Activated CD8-positive, alpha-beta memory T cell treated with anti-CD3 and anti-CD28 coated beads for 4 hours (primary cell): ENCODE data around the gene BTNL3.
"Not testable (repeated sequence)": the region's sequence is repeated elsewhere in the genome, so short reads cannot be mapped to it uniquely, and the experiment has no call there.

ENCODE experiments used
- DNase-seq, 2 donors: peaks; one replicate each; pipeline ENCODE4 v3.0.0-alpha.2; 2020; ENCODE audit warnings: low read depth in 2 of 2

BTNL3 gene

DNA sequence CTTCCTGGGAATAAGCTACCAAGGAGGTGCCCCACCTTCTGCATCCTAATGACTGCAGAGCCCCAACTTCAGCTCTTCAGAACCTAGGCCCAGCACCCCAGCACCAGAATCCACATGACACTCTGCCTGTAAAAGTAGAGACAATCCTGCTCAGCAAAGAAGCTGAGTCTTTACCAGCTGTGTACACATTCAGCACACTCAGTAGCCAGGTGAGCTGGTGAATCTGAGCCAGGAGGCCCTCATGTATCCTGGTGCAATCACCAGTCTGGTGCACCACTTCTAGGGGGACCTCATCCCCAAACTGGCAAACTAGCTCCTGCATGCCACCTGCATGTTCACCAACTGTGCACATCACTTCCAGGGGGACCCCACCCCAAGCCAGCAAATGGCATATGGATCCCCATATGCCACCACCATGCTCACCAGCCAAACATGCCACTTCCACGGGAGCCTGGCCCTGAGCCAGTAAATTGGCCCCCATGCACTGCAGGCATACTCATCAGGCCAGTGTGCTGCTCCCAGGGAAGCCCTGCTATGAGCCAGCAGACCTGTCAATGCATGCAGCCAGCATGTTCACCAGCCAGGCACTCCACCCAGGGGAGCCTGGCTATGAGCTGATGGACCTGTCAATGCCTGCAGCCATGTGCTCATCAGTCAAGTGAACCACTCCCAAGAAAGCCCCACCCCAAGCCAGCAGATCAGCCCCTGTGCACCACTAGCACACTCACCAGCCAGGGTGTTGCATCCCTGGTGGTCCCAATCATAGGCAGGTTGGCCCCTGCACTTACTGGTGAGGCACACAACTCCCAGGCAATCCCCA lies 35.8 kb downstream of the BTNL3 start:
- DNase-seq, result no peak

DNA sequence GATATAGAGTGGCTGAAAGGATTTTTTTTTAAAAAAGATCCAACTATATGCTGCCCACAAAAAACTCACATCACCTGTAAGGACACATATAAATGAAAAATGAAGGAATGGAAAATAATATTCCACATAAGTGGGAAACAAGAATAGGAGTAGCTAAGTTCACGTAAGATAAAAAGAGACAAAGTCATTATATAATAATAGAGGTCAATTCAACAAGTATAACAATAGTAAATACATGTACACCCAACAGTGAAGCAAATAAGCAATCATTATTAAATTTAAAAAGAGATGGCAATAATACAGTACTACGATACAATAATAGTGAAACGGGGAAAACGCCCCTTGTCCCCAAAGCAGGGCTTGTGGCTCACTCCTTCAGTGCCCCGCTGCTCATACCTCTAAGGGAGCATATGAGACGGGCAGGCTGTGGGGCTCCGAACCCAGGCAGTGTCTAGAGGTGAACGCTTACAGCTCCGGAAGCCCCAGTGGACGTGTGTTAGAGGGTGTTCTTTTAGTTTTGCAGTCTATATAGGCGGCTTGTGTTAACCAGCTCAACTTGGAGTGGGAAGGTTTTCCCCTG lies 38.9 kb downstream of the BTNL3 start:
- DNase-seq, result no peak

DNA sequence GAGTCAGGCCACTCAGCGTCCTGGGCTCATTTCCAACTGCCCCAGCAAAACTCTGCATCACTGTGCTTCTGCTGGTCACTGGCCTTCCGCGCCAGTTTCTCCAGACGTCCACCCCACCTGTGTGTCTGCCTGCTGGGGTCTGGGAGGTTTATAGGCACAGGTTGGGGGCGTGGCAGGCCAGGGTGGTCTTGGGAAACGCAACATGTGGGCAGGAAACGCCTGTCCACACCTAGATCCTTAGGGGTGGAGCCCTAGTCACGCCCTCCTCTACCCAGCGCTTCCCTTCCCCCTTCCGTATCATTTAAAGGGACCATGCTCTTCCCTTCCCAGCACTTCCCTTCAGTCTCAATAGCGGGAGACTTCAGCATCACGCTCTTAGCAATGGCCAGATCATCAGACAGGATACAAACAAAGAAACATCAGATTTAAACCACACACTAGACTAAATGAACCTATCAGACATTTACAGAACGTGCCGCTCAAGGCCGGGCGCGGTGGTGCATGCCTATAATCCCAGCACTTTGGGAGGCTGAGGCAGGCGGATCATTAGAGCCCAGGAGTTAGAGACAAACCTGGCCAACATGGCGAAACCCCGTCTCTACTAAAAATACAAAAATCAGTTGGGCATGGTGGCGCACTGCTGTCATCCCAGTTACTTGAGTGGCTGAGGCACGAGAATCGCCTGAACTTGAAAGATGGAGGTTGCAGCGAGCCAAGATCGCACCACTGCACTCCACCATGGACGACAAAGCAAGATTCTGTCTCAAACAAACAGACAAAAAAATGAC lies 39.6 kb downstream of the BTNL3 start:
- DNase-seq, result no peak

GRCh38 chr5:181031716-181032115 lies 43.1 kb downstream of the BTNL3 start:
- DNase-seq, result no peak

DNA sequence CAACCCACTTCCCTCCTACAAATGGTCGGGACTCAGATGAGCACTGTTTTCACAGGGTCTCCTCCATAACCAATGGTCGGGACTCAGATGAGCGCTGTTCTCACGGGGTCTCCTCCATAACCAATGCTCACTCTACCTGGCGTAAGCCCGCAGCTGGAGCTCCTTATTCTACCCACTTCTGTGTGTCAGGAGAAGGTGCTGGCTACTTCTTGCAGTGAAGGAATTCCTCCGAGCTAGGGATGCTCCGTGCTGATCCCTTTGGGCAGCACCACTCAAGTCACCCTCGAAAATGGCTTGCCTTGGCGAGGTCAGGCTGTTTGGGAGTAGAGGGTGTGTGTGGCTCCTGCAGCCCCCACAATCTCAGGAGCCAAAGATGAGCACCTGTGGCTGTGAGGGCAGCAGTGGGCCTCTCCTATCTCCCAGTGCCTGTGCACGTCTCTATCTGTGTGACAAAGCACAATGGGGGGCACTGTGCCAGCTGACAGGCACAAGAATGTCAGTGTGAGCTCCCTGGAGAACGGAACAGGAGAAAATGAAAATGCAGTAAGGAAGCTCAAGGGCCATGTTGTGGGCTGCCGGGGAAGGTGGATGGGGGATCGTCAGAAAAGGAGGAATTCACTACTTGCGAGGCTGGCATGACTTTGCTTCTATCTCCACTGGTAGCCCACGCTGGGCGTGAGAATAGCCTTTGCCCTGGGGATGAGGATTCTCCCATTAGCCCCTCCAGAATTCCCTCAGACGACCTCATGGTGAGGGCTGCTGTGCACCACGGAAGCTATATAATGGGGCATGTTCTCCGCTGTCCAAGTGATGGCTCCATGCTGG lies 47.6 kb downstream of the BTNL3 start:
- no peak for DNase-seq

GRCh38 chr5:181036816-181037364 lies 48.2 kb downstream of the BTNL3 start:
- no peak for DNase-seq

- no peak for DNase-seq
Measured at GRCh38 chr5:181037365-181037861, 48.8 kb downstream of the BTNL3 start.

- no peak for DNase-seq
Measured at GRCh38 chr5:181039471-181039870, 50.8 kb downstream of the BTNL3 start.

DNA sequence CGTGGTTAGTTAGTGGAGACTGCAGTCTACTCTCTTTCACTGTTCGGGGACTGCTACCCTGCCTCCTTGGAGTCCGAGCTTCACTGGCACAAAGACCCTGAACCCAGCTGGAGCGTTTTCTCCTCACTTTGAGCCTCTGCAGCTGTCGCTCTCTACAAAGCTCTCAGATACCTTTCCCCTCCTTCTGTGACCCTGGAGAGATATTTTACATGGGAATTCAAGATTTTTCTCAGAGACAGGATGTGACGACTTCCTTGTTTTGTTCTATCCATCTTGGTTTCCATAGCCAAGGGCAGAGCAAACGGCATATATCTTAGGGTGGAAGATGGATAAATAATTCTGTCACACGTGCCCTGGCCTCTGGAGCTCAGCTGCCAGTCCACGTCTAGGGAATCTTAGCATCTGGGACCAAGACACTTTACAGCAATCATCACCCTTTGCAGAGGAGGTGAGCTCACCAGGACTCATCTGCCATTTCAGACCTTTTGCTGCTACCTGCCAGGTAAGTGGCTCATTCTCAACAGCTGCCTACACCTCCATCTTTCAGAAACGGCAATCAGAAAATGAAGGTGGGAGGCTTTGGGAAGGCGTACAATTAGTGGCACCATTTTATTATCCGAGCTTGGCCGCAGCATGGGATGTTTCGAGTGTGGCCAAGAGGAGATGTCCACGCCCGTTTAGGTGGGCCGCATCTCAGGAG lies 51.4 kb downstream of the BTNL3 start, which contains the start of gene BTNL9:
Gene BTNL9 (plus strand): TSS at position 336 of the 700 bp plus-strand sequence. CDS start 5,224 bp downstream, outside the sequence.
- DNase-seq, result no peak

DNA sequence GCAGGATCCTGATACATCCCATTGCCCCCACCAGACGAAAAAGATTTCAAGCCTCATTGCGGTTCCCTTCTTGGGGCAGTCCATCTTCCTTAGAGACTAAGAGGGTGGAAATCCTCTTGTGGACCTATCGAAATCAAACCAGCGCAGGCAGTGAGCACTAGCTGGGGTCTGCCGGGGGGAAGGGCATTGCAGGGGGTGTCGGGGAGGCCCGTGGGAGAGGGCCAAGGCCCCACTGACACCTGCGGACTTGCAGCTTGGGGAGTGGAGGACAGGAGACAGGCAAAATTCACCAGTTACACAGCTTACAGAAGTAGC lies 51.9 kb downstream of the BTNL3 start:
- no peak for DNase-seq

DNA sequence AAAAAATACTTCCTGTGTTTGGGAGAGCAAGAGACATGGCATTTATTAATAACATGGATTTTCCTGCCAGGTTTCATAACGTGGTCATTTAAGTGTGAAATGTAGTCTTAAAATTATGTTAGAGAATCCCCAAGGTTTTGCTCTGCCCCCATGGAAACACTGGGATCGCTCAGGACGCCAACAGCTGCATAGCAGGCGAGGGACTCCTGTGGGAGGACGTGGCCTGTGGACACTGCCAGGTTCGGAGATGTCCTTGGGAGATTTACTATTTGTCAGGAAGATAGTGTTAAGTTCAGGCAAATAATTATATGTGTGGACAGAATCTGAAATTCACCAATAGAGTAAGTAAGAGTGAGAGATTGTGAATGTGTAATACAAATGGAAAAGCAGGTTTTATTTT lies 52.4 kb downstream of the BTNL3 start:
- no peak for DNase-seq

DNA sequence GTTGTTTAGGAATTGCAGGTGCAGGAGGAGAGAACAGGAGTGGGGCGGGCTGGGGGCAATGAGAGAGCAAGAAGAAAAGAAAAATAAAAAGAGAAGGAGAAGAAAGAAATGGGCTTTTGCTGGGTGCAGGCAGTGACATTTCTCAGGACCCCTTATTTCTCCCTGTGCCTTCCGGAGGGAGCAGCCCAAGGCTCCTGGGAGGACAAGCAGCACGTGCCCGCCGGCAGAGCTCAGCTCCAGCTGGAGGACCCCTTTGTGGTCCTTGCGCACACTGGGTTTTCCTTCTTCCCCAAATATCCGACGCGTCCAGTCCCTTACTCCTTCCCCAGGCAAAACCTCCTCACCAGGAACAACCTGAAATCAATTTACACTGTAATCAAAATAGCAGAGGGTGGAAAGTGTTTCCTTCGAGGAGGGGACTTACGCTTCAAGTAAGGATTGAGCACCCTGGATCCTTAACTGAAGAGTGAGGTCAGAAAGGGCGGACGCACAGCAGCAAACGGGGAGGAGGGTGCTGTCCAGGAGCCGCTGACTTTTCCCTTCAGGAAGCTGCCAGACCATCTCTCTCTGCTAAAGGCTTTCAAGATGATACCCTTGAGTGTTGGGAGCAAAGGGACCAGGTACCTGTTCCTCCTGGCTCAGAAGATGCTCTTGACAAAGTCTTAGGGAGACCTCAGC lies 53.5 kb downstream of the BTNL3 start:
- DNase-seq, result no peak

DNA sequence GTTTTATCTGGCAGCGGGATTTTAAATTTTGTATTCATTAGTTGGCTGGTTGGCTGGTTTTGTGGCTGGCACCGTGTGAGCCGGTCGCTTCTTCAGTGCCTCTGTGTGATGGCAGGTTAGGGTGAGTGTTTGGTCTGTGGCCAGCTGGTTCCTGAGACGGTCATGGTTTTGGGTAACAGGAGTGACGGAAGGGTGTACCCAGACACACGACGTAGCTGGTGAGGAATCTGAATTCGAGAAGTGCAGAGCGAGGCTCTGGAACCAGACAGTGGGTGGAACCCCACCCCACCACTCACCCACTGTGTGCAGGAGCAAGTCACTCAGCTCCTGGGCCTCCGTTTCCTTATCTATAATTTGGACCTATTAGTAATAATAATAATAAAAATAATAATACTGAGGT lies 54.1 kb downstream of the BTNL3 start:
- DNase-seq, result no peak

DNA sequence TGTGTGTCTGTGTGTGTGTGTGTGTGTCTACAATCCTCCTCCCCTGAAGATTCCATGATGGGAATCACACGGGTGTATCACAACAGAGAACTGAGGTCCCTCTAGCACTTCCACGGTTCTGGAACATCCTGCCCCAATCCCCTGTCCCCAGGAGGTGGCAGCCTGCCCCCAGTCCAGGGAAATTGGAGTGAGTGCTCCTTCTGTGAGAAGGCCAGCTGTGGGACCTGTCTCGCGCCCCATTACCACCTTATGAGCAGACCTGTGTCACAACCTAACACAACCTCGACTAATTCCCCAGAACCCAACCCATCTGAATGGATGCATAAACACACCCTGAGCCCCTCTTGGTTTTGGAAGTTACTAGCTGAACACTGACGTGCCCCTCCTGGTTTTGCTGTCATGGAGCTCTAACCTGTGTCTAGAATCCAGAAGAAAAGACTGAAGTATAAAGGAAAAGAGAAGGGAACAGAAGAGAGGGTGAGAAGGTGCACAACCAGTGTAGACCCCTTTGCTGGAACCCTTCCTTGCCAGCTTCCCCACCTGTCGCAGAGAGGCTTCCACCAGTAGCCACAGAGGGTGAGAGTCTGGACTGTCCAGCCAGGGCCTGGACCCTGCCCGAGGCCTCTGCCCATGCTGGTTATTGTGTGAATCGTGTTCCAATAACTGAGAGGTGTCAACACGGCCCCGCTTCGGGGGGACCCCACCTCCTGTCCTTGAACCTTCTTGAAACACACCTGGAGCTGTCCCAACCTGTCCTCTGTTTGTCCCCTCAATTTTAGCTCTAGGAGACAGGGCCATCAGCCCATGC lies 54.8 kb downstream of the BTNL3 start:
- no peak for DNase-seq

GRCh38 chr5:181044093-181044599 lies 55.5 kb downstream of the BTNL3 start:
- no peak for DNase-seq

DNA sequence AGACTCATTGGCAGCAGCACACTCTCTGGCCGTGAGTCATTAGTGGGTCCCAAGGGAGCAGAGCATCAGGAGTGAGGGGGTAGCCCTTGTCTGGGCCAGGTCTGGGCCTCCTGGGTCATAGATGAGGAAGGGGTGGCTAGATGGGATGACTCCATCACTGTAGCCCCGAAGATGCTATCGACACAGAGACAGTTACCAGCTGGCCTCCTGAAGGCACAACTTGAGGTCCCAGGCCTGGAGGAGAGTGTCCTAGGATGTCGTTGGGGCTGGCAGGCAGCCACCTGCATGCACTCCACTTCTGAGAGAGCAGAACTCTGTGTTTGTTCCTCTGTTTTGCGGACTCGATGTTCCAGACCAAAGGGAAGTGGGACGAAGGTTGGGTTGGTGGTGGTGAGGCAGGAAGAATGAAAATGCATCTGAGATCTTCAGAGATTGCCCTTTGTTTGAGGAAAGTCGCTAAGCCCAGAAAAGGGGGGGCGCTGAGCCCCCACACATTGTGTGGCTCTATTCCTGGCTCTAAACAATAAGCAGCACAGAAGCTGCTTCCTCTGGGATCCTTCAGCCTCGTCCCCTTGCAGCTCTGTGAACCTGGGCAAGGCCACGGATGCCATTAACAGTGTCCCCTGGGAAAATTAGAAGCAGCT lies 56.1 kb downstream of the BTNL3 start:
- DNase-seq, result no peak

- no peak for DNase-seq
Measured at GRCh38 chr5:181045316-181045715, 56.7 kb downstream of the BTNL3 start.

DNA sequence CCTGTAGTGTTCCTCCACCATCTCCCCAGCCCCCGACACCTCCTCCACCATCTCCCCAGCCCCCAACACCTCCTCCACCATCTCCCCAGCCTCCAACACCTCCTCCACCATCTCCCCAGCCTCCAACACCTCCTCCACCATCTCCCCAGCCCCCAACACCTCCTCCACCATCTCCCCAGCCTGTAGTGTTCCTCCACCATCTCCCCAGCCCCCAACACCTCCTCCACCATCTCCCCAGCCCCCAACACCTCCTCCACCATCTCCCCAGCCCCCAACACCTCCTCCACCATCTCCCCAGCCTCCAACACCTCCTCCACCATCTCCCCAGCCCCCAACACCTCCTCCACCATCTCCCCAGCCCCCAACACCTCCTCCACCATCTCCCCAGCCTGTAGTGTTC lies 57.2 kb downstream of the BTNL3 start:
- DNase-seq, result not testable (repeated sequence)

- DNase-seq, result no peak
Measured at GRCh38 chr5:181047288-181047687, 58.6 kb downstream of the BTNL3 start.
